Thyroid gland (tissue), 4 donors: ENCODE results near the gene SLITRK4.

Source experiments
- CTCF ChIP-seq, 6 experiments: fragments of 200-600 bp in 3 of 6; fragments of 450-650 bp in 3 of 6; sonication (generic) in 3 of 6; IDR thresholded peaks; one replicate each; pipeline ENCODE4 v1.5.1; 2016 to 2019; ENCODE audit warnings: antibody characterized with exemption in 6 of 6, mild to moderate bottlenecking in 2 of 6, inconsistent platforms in 1 of 6, moderate library complexity in 1 of 6
- POLR2A ChIP-seq, 2 donors: fragments of 450-650 bp; IDR thresholded peaks; one replicate each; pipeline ENCODE4 v1.6.1; 2017; ENCODE audit warnings: antibody characterized with exemption in 2 of 2, mild to moderate bottlenecking in 2 of 2, moderate library complexity in 1 of 2

- no peak for TF ChIP-seq POLR2A (IDR thresholded peaks at IDR 0.05)
- no peak for TF ChIP-seq CTCF (IDR thresholded peaks at IDR 0.05)
These were observed 12.2 kb downstream of the SLITRK4 start for GRCh38 chrX:143623657-143624056.
